CD4-positive, alpha-beta T cell (primary cell): ENCODE measurements around the gene EVA1A. TPM values are rescaled to one million over a fixed set of nuclear protein-coding genes. Genes with fewer than 3 reads are reported as not detected.

Experiments used
- ATAC-seq: fragments of 200-7000 bp; cut with Tn5 transposase; one replicate; pipeline ENCODE4 v1.10.0; 2022; ENCODE audit warnings: mild to moderate bottlenecking; ENCODE audit not compliant: poor library complexity
- CTCF ChIA-PET: fragments of 350-600 bp; sonication (Branson Sonifier 250); formaldehyde crosslinking; loops from one replicate; lab custom pipeline; 2021; ENCODE audit warnings: antibody characterized with exemption, inconsistent platforms; lab: Charles Lee
- POLR2A ChIA-PET: fragments of 350-600 bp; sonication (Branson Sonifier 250); formaldehyde crosslinking; loops from one replicate; lab custom pipeline; 2021; ENCODE audit warnings: antibody characterized with exemption, inconsistent platforms; lab: Charles Lee
- DNase-seq, 14 experiments: peaks; one replicate each; pipeline ENCODE4 v3.0.0-alpha.2; 2013 to 2020; ENCODE audit warnings: mixed read lengths in 2 of 14
- H3K27ac ChIP-seq, 2 donors: one replicate each; pipeline versions ENCODE4 v1.5.1 to v1.7.0; 2013; ENCODE audit warnings: low read length in 2 of 2, low read depth in 1 of 2, mild to moderate bottlenecking in 1 of 2
- H3K27me3 ChIP-seq, 2 experiments: 1 replicate in 1 of 2; 2 replicates in 1 of 2; pipeline versions ENCODE4 v1.6.1 to v1.7.0; 2013; ENCODE audit warnings: low read length in 2 of 2, control low read depth in 1 of 2, mild to moderate bottlenecking in 1 of 2, moderate library complexity in 1 of 2; ENCODE audit not compliant: insufficient read depth in 2 of 2, control insufficient read depth in 1 of 2
- H3K36me3 ChIP-seq: one replicate; pipeline ENCODE4 v1.6.1; 2013; ENCODE audit warnings: low read length, control low read depth; ENCODE audit not compliant: insufficient read depth
- H3K4me1 ChIP-seq: one replicate; pipeline ENCODE4 v1.6.1; 2013; ENCODE audit warnings: low read length, control low read depth; ENCODE audit not compliant: insufficient read depth
- H3K4me3 ChIP-seq: one replicate; pipeline ENCODE4 v1.5.1; 2013; ENCODE audit warnings: mild to moderate bottlenecking, low read length, moderate library complexity
- H3K9me3 ChIP-seq, 2 experiments: 1 replicate in 1 of 2; 2 replicates in 1 of 2; pipeline versions ENCODE4 v1.6.1 to v1.7.0; 2013; ENCODE audit warnings: low read length in 2 of 2, mild to moderate bottlenecking in 2 of 2, control low read depth in 1 of 2, moderate library complexity in 1 of 2; ENCODE audit not compliant: control insufficient read depth in 1 of 2, insufficient read depth in 1 of 2
- H3K27ac Mint-ChIP-seq: one replicate; pipeline ENCODE4 v1.8.0; 2020; ENCODE audit warnings: mixed read lengths
- H3K27me3 Mint-ChIP-seq: one replicate; pipeline ENCODE4 v1.8.0; 2021; ENCODE audit warnings: mixed read lengths
- H3K36me3 Mint-ChIP-seq: one replicate; pipeline ENCODE4 v1.8.0; 2021; ENCODE audit warnings: low read depth, mixed read lengths
- H3K4me1 Mint-ChIP-seq: one replicate; pipeline ENCODE4 v1.8.0; 2021; ENCODE audit warnings: low read depth, mixed read lengths
- H3K4me3 Mint-ChIP-seq: one replicate; pipeline ENCODE4 v1.8.0; 2020; ENCODE audit warnings: mild to moderate bottlenecking, mixed read lengths
- H3K9me3 Mint-ChIP-seq: one replicate; pipeline ENCODE4 v1.8.0; 2020; ENCODE audit warnings: mixed read lengths
- intact Hi-C, 2 experiments: fragments of 100-400 bp; cut with DNase I in 1 of 2; cut with micrococcal nuclease in 1 of 2; formaldehyde crosslinking; loops; one replicate each; pipeline versions ENCODE4 v1.15.1 to v1.9.0; 2023 to 2025; cut with DNase I, micrococcal nuclease
- total RNA-seq, 174 experiments: library from RNA in 2 of 174; stranded (reverse) in 2 of 174; gene quantifications; one replicate each; pipeline ENCODE4 v1.2.3 and lab custom pipeline; 2021 to 2026
- TF ChIP-seq, protein P1 (sequence below): fragments of 200-600 bp; IDR thresholded peaks from one replicate; pipeline ENCODE4 v1.8.0; 2022; ENCODE audit warnings: antibody characterized with exemption, mild to moderate bottlenecking

EVA1A gene
- total RNA-seq, 2 experiments from 2014 or later, result not detected

DNA sequence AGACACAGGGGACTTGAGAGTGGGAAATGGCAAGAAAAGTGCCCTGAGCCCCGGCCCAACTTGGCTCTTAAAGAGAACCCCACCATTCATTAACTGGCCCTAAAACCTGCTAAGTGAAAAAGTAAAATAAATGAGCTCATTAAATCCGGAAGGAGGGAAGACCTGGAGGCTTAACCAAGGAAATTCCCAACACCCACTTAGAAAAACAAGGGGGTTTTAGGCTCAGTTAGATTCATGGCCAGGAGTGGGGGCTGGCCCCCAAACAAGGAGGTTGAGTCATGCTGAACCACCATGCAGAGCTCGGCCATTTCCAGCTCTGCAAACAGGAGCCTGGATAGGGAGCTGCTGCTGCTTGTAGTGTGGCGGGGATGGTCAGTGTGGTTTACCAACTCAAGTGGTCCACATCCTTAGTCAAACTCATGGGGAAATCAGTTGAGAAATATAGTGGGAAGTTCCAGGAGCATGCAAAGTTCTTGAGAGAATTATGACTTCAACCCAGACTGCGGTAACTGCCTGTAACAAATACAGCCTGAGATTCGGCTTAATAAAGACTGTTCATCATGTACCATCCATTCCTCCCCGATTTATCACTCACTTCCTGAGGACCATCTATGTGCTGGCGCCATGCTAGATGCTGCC, 46.1 kb upstream of the EVA1A start:
- Mint-ChIP-seq H3K27me3 (peaks cover 70% of the 10 kb centered on the region), H3K4me3 (no peak overlapping the region), H3K27ac (no peak overlapping the region), H3K9me3 (no peaks in the 10 kb centered on the region), H3K4me1 (no peaks in the 10 kb centered on the region), H3K36me3 (no peaks in the 10 kb centered on the region)
- intact Hi-C loops, result loop anchor here (5.0 to 10.0 kb wide), 2 partner anchors 542 to 915 kb away; no protein-coding TSS in a partner anchor
- DNase-seq (no peak), ATAC-seq (no peak)
- Histone ChIP-seq H3K4me3 (no peak overlapping the region), H3K27me3 (peaks cover 27 to 28% of the 10 kb centered on the region in 2 experiments), H3K9me3 (no peaks in the 10 kb centered on the region), H3K4me1 (peaks cover 4% of the 10 kb centered on the region), H3K36me3 (no peaks in the 10 kb centered on the region), H3K27ac (no peak overlapping the region)
- ChIA-PET CTCF (no interaction called here), POLR2A (no interaction called here)
- TF ChIP-seq, protein P1, sequence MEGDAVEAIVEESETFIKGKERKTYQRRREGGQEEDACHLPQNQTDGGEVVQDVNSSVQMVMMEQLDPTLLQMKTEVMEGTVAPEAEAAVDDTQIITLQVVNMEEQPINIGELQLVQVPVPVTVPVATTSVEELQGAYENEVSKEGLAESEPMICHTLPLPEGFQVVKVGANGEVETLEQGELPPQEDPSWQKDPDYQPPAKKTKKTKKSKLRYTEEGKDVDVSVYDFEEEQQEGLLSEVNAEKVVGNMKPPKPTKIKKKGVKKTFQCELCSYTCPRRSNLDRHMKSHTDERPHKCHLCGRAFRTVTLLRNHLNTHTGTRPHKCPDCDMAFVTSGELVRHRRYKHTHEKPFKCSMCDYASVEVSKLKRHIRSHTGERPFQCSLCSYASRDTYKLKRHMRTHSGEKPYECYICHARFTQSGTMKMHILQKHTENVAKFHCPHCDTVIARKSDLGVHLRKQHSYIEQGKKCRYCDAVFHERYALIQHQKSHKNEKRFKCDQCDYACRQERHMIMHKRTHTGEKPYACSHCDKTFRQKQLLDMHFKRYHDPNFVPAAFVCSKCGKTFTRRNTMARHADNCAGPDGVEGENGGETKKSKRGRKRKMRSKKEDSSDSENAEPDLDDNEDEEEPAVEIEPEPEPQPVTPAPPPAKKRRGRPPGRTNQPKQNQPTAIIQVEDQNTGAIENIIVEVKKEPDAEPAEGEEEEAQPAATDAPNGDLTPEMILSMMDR, result no peak

DNA sequence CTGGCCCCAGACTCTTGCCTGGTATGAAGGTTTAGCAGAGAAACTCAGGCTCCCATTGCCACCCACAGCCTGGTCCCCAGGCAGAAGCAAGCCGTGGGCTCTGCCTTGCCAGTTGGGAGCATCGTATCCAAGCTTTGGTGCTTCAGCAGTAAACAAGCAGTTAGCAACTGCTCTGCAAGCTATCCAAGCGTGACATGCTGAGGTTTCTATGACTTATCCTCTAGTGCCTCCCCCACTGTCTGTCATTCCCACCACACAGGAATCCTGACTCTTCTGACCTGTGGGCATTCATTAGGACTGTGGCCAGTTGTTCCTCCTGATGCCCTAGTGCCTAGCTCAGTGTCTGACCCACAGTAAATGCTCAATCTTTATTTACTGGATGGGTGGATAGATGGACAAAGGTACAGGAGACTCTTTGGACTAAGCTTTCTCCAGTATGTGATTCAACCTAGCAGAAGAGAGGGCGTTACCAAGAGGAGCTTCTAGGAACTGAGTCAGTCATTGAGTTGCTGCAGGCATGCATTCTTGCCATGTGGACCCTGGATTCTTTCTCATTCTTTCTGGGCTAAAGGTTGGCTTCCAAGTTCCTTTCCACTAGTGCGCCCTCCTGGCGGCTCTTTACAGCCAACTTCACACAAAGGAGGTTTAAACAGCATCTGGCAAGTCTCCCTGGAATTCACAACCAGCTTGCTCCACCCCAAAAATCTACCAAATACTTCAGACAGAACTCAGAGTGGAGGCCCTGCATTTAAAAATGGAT, 45.2 kb upstream of the EVA1A start:
- no peak overlapping the region for H3K27ac Mint-ChIP-seq
- no peaks in the 10 kb centered on the region for H3K9me3 Mint-ChIP-seq
- H3K4me3 Mint-ChIP-seq, result no peak overlapping the region
- no peaks in the 10 kb centered on the region for H3K9me3 ChIP-seq
- CTCF ChIA-PET, result no interaction called here
- peaks cover 65% of the 10 kb centered on the region for H3K27me3 Mint-ChIP-seq
- H3K4me1 ChIP-seq, result peaks cover 4% of the 10 kb centered on the region
- H3K4me1 Mint-ChIP-seq, result no peaks in the 10 kb centered on the region
- TF ChIP-seq, protein P1, result no peak
- no peaks in the 10 kb centered on the region for H3K36me3 Mint-ChIP-seq
- H3K27ac ChIP-seq, result no peak overlapping the region
- ATAC-seq (no peak), DNase-seq (no peak)
- no peaks in the 10 kb centered on the region for H3K36me3 ChIP-seq
- H3K27me3 ChIP-seq, result peaks cover 27 to 28% of the 10 kb centered on the region in 2 experiments
- no peak overlapping the region for H3K4me3 ChIP-seq
- intact Hi-C loops, result loop anchor here (5.0 to 10.0 kb wide), 2 partner anchors 541 to 914 kb away; no protein-coding TSS in a partner anchor
- POLR2A ChIA-PET, result no interaction called here

DNA sequence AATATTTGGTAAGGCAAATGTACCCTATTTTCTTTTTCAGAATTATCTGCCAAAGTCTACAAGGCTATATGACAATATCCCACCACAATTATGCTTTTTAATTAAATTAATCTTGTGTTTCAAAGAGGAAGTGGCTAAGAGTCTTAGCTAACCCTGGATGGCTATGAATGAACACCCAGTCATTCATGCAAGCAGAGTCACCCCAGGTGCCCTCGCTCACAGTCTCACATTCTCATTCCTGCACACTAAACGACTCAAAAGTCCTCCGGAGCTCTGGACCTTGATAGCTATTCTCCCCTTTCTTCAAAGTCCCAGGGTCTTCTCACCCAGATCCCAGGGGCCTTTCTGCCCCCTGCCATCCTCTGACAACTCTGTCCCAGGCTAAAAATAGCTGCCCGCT, 43.7 kb upstream of the EVA1A start:
- no peak overlapping the region for H3K4me3 Mint-ChIP-seq
- no peaks in the 10 kb centered on the region for H3K36me3 Mint-ChIP-seq
- Histone ChIP-seq H3K27me3 (peaks cover 20 to 28% of the 10 kb centered on the region in 2 experiments), H3K36me3 (no peaks in the 10 kb centered on the region), H3K27ac (no peak overlapping the region), H3K4me1 (peaks cover 4% of the 10 kb centered on the region), H3K9me3 (no peaks in the 10 kb centered on the region), H3K4me3 (no peak overlapping the region)
- H3K27ac Mint-ChIP-seq, result no peak overlapping the region
- DNase-seq (no peak), ATAC-seq (no peak)
- peaks cover 50% of the 10 kb centered on the region for H3K27me3 Mint-ChIP-seq
- H3K4me1 Mint-ChIP-seq, result no peaks in the 10 kb centered on the region
- intact Hi-C loops, result loop anchor here in 1 of 2 experiments (10.0 kb wide), 1 partner anchor 540 kb away; no protein-coding TSS in a partner anchor
- TF ChIP-seq, protein P1, result no peak
- ChIA-PET POLR2A (no interaction called here), CTCF (no interaction called here)
- no peaks in the 10 kb centered on the region for H3K9me3 Mint-ChIP-seq
